Measurements from ENCODE around the gene TTC27. TPM values are rescaled to one million over a fixed set of nuclear protein-coding genes. Genes with fewer than 3 reads are reported as not detected.

The TTC27 gene
- total RNA-seq, 4 donors from 2014 or later = 10.7 to 14.3 (median 12.4) TPM

DNA sequence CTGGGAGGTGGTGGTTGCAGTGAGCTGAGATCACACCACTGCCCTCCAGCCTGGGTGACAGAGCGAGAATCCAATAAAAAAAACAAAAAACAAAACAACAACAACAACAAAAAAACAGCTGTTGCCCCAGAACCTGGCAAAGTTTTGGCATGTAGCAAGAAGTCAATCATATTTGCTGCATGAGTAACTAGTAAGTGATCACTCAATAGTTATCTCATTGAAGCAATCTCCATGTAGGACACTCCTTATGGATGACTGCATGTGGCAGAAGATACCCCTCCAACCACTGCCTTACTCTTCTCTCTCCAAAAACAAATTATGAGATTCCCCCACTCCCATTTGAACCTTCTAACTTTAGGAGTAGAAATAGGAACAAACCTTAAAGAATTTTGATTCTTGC lies 113.7 kb downstream of the TTC27 start:
- ATAC-seq = no peak
- in situ Hi-C loops (cut with MboI; ENCODE audit: low sequenced_read_pairs in 4 of 4) = no loop called here

DNA sequence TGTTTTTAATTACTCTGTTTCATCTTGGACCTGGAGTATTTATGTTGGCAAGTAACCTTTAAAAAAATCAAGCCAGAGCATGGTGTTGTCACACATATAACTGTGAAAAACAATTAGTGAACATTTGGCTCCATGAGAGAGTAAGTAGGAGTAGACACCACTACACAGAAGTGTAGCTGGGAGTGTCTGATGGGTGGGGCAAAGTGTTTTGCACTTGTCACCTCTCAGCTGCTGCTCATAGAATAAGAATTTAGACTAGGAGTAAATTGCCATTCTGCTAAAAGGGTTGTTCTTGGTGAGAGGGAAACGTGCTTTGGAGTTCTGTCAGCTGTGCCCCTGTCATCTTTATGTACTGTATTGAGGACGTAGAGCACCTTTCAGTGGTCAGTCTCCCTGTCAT lies 114.5 kb downstream of the TTC27 start:
- Histone ChIP-seq H3K27ac (no peak overlapping the region), H3K4me3 (no peak overlapping the region), H3K27me3 (no peaks in the 10 kb centered on the region), H3K9me3 (no peaks in the 10 kb centered on the region), H3K4me1 (peaks cover 12 to 31% of the 10 kb centered on the region in 2 donors), H3K36me3 (peaks cover 0 to 9% of the 10 kb centered on the region in 2 donors)
- in situ Hi-C loops (cut with MboI; ENCODE audit: low sequenced_read_pairs in 4 of 4) = no loop called here
- TF ChIP-seq, protein P1, sequence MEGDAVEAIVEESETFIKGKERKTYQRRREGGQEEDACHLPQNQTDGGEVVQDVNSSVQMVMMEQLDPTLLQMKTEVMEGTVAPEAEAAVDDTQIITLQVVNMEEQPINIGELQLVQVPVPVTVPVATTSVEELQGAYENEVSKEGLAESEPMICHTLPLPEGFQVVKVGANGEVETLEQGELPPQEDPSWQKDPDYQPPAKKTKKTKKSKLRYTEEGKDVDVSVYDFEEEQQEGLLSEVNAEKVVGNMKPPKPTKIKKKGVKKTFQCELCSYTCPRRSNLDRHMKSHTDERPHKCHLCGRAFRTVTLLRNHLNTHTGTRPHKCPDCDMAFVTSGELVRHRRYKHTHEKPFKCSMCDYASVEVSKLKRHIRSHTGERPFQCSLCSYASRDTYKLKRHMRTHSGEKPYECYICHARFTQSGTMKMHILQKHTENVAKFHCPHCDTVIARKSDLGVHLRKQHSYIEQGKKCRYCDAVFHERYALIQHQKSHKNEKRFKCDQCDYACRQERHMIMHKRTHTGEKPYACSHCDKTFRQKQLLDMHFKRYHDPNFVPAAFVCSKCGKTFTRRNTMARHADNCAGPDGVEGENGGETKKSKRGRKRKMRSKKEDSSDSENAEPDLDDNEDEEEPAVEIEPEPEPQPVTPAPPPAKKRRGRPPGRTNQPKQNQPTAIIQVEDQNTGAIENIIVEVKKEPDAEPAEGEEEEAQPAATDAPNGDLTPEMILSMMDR (IDR thresholded peaks at IDR 0.05 in 4 of 5, conservative IDR thresholded peaks at IDR 0.05 in 1 of 5) = no peak
- no peak for TF ChIP-seq POLR2A (IDR thresholded peaks at IDR 0.05)
- intact Hi-C loops (cut with DNase I; ENCODE audit: low total_unique reads) = no loop called here
- DNase-seq (no peak), ATAC-seq (no peak)

More for the DNA sequence above, 113.7 kb downstream of the TTC27 start:
- H3K36me3 ChIP-seq = peaks cover 0 to 16% of the 10 kb centered on the region in 2 donors
- intact Hi-C loops (cut with DNase I; ENCODE audit: low total_unique reads) = no loop called here
- H3K27ac ChIP-seq = no peak overlapping the region
- DNase-seq = no peak
- no peak for TF ChIP-seq POLR2A (IDR thresholded peaks at IDR 0.05)
- TF ChIP-seq, protein P1 (IDR thresholded peaks at IDR 0.05 in 4 of 5, conservative IDR thresholded peaks at IDR 0.05 in 1 of 5) = no peak
- H3K9me3 ChIP-seq = no peaks in the 10 kb centered on the region
- H3K4me3 ChIP-seq = no peak overlapping the region
- H3K4me1 ChIP-seq = peaks cover 12 to 31% of the 10 kb centered on the region in 2 donors
- no peaks in the 10 kb centered on the region for H3K27me3 ChIP-seq

DNA sequence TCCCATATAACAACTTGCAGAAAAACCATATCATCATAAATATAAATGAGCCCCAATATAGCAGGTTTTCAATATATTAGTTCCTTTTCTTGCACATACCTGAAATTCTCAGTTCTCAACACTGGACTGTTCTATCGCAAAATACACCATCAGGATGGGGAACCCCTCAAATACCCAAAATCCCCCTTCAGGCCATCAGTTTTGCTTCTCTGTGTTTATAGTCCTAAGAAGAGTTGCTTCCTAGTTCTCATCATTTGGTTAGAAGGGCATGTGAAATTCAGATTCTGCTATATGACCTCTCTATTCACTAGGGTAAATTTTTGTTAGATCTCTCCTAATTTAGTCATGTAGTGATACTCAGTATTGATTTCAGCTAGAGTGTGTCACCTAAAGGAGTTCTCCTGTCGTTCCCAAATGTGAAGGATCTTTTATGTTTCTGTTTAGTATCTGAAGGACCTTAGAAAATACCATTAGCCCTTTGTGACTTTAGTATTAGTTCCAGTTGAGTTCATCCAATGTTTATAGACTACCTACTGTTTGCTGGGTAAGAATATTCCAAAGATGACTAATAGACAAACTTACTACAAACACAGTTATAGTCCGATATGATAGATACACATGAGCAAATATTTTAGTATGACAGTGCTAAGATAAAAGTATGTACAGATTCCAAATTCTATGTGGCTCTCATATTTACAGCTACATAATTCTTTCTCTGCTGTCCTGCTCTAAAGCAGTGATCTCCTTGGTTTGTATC lies 115.8 kb downstream of the TTC27 start:
- peaks cover 12 to 31% of the 10 kb centered on the region in 2 donors for H3K4me1 ChIP-seq
- TF ChIP-seq, protein P1 (IDR thresholded peaks at IDR 0.05 in 4 of 5, conservative IDR thresholded peaks at IDR 0.05 in 1 of 5) = no peak
- no peak for TF ChIP-seq POLR2A (IDR thresholded peaks at IDR 0.05)
- H3K4me3 ChIP-seq = no peak overlapping the region
- no peak for DNase-seq
- no peaks in the 10 kb centered on the region for H3K36me3 ChIP-seq
- H3K9me3 ChIP-seq = no peaks in the 10 kb centered on the region
- no peaks in the 10 kb centered on the region for H3K27me3 ChIP-seq
- intact Hi-C loops (cut with DNase I; ENCODE audit: low total_unique reads) (no loop called here), in situ Hi-C loops (cut with MboI; ENCODE audit: low sequenced_read_pairs in 4 of 4) (no loop called here)
- H3K27ac ChIP-seq = no peak overlapping the region
- ATAC-seq = no peak

DNA sequence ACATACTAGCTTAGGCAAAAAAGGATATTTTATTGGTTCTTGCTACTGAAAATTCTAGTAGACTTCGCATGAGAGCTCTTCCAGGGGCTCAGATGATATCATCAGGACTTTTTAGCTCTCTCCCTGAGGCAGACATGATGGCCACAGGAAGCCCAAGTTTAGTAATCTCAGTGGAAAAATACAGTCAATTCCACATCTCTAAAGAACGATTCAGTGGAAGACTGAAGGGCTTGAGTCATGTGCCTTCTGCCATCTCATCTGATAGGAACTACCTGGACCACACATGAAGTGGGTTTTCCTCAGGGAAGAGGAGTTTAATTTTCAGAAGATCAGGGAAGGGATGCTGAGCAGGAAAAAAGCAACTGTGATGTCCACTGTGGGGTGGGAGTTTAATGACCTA lies 117.3 kb downstream of the TTC27 start:
- no peak for ATAC-seq
- Histone ChIP-seq H3K27me3 (no peaks in the 10 kb centered on the region), H3K27ac (no peak overlapping the region), H3K9me3 (no peaks in the 10 kb centered on the region), H3K36me3 (no peaks in the 10 kb centered on the region), H3K4me1 (peaks cover 6 to 23% of the 10 kb centered on the region in 2 donors), H3K4me3 (no peak overlapping the region)
- intact Hi-C loops (cut with DNase I; ENCODE audit: low total_unique reads) = no loop called here
- in situ Hi-C loops (cut with MboI; ENCODE audit: low sequenced_read_pairs in 4 of 4) = no loop called here
- TF ChIP-seq, protein P1 (IDR thresholded peaks at IDR 0.05 in 4 of 5, conservative IDR thresholded peaks at IDR 0.05 in 1 of 5) = no peak
- no peak for TF ChIP-seq POLR2A (IDR thresholded peaks at IDR 0.05)
- no peak for DNase-seq

Measured in gastrocnemius medialis (tissue), 4 donors.